Ovary (tissue), 9 donors: Measurements from ENCODE around the gene GNPDA2. TPM values are rescaled to one million over a fixed set of nuclear protein-coding genes. Genes with fewer than 3 reads are reported as not detected.

ENCODE experiments used
- DNase-seq, 5 donors: peaks; one replicate each; pipeline ENCODE4 v3.0.0-alpha.2; 2019 to 2020
- H3K27ac ChIP-seq, 2 donors: fragments of 200-600 bp; one replicate each; pipeline versions ENCODE4 v1.5.1 to v1.8.0; 2019 to 2022
- H3K27me3 ChIP-seq: fragments of 200-600 bp; one replicate; pipeline ENCODE4 v1.8.0; 2022
- H3K36me3 ChIP-seq: fragments of 200-600 bp; sonication (generic); one replicate; pipeline ENCODE4 v1.5.1; 2019
- H3K4me1 ChIP-seq: one replicate; pipeline ENCODE4 v1.8.1; 2013; ENCODE audit warnings: mild to moderate bottlenecking, moderate library complexity; ENCODE audit not compliant: insufficient read depth
- H3K4me3 ChIP-seq: fragments of 200-600 bp; sonication (generic); one replicate; pipeline ENCODE4 v1.5.1; 2017
- H3K9me3 ChIP-seq, 2 donors: fragments of 200-600 bp in 1 of 2; sonication (generic) in 1 of 2; one replicate each; pipeline versions ENCODE4 v1.5.1 to v1.8.1; 2013 to 2019; ENCODE audit warnings: mild to moderate bottlenecking in 1 of 2, moderate library complexity in 1 of 2
- EP300 ChIP-seq: sonication (generic); formaldehyde crosslinking; IDR thresholded peaks from one replicate; pipeline ENCODE4 v1.6.1; 2017; ENCODE audit warnings: antibody characterized with exemption
- POLR2A ChIP-seq: fragments of 450-650 bp; IDR thresholded peaks from one replicate; pipeline ENCODE4 v1.6.1; 2017; ENCODE audit warnings: antibody characterized with exemption, mild to moderate bottlenecking, moderate library complexity
- WGBS, 3 donors: extraction: QIAGEN DNeasy Blood & Tissue Kit in 1 of 3; methylation state at CpG; one replicate each; pipeline versions ENCODE4 v1.1.5 to v1.1.7; 2013 to 2017; 5-methylcytosine and 5-hydroxymethylcytosine counted together
- intact Hi-C, 4 donors: fragments of 100-400 bp; cut with DNase I; formaldehyde crosslinking; loops; one replicate each; pipeline versions ENCODE4 v1.11.0 to v1.15.1; 2022 to 2023
- polyA plus RNA-seq, 2 donors: library from polyadenylated mRNA; stranded (reverse); fragments of 200-250 nt in 1 of 2; fragments of 350-450 nt in 1 of 2; fragmentation: Illumina TruSeq in 1 of 2; extraction: RNeasy Lipid Tissue Mini Kit (QIAGEN cat#74804) in 1 of 2; gene quantifications; one replicate each; pipeline ENCODE4 v1.2.3, GENCODE V29; 2013 to 2014
- total RNA-seq, 7 donors: library from RNA; depleted of rRNA in 2 of 7; stranded (reverse); fragments of >200 nt in 2 of 7; fragmentation: NEBNext Ultra II Directional in 3 of 7; extraction: Animal tissue kit (Norgen Biotek cat#: 25700) in 3 of 7; gene quantifications; one replicate each; pipeline versions ENCODE4 v1.1.0 to v1.2.4, GENCODE V29; 2016 to 2023
- TF ChIP-seq, protein P1 (sequence below), 3 donors: fragments of 450-650 bp in 2 of 3; fragments of 200-600 bp in 1 of 3; IDR thresholded peaks; one replicate each; pipeline versions ENCODE4 v1.5.1 to v1.8.0; 2016 to 2022; ENCODE audit warnings: antibody characterized with exemption in 3 of 3, mild to moderate bottlenecking in 1 of 3
- donor health status: DM: no; HTN: no; CAD: no; lungs with moderate emphysema.
- donor health status: DM: no; HTN: no; CAD: no.
- donor health status: Bipolar disorder and iron deficiency.
- donor health status: DM: yes; HTN: yes; CAD: no.
- donor health status: DM: no; HTN: no; CAD: no.
- donor health status: DM: yes; HTN: yes; CAD: no.

GNPDA2 gene
- total and polyA plus RNA-seq, 9 donors = 13.1 to 30.3 (median 21.4) TPM

DNA sequence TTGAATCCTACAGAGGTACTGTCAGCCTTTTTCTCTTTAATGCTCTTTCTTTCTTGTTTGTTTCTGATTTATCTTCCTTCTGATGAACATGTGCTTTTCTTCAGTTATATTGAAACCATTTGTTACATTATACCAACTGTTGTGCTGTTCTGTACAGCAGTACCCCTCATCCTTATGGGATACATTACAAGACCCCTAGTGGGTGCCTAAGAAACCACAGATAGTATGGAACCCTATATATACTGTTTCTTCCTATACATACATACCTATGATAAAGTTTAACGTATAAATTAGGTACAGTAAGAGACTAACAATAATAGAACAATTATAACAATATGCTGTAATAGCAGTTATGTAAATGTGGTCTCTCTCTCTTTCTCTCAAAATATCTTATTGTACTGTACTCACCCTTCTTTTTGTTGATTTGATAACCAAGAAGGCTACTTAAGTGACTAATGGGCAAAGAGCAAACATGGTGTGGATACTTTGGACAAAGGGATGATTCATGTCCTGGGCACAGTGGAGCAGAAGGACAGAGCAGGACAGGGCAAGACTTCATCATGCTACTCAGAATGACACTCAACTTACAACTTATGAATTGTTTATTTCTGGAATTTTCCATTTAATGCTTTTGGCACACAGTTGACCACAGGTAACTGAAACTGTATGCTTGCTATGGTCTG, 64.3 kb downstream of the GNPDA2 start:
- no peaks in the 10 kb centered on the region for H3K27me3 ChIP-seq
- H3K36me3 ChIP-seq = no peaks in the 10 kb centered on the region
- intact Hi-C loops = no loop called here
- no peak overlapping the region for H3K4me3 ChIP-seq
- no peak overlapping the region for H3K27ac ChIP-seq
- TF ChIP-seq POLR2A (no peak), EP300 (no peak)
- TF ChIP-seq, protein P1, sequence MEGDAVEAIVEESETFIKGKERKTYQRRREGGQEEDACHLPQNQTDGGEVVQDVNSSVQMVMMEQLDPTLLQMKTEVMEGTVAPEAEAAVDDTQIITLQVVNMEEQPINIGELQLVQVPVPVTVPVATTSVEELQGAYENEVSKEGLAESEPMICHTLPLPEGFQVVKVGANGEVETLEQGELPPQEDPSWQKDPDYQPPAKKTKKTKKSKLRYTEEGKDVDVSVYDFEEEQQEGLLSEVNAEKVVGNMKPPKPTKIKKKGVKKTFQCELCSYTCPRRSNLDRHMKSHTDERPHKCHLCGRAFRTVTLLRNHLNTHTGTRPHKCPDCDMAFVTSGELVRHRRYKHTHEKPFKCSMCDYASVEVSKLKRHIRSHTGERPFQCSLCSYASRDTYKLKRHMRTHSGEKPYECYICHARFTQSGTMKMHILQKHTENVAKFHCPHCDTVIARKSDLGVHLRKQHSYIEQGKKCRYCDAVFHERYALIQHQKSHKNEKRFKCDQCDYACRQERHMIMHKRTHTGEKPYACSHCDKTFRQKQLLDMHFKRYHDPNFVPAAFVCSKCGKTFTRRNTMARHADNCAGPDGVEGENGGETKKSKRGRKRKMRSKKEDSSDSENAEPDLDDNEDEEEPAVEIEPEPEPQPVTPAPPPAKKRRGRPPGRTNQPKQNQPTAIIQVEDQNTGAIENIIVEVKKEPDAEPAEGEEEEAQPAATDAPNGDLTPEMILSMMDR (IDR thresholded peaks at IDR 0.05) = no peak
- no peaks in the 10 kb centered on the region for H3K9me3 ChIP-seq
- no peak for DNase-seq
- WGBS, 3 donors = 73 to 94% (median 89%) methylated on average over 1 of the region's 1 CpG
- H3K4me1 ChIP-seq = no peaks in the 10 kb centered on the region

DNA sequence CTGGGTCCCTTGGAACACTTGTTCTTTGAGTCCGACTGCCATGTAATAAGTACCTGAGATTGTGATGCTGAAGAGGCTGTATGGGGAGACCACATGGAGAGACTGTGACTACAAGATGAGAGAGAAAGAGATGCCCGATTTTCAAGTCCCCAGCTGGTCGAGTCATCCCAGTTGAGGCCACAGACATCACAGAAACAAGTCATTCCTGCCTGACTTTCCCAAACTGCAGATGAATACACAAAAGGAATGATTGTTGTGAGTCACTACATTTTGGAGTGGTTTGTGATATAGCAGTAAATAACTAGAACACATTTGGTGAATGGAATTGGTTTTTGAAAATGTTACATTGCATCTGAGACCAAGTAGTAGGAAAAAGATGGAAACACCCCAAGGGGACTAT, 66.0 kb downstream of the GNPDA2 start:
- no peak for TF ChIP-seq EP300
- TF ChIP-seq POLR2A = no peak
- TF ChIP-seq, protein P1 (IDR thresholded peaks at IDR 0.05) = no peak
- H3K27ac ChIP-seq = no peak overlapping the region
- intact Hi-C loops = no loop called here
- H3K27me3 ChIP-seq = no peaks in the 10 kb centered on the region
- no peak for DNase-seq
- no peaks in the 10 kb centered on the region for H3K36me3 ChIP-seq
- H3K4me3 ChIP-seq = no peak overlapping the region
- 48 to 86% (median 70%) methylated on average over 3 of the region's 3 CpGs for WGBS, 3 donors
- no peaks in the 10 kb centered on the region for H3K4me1 ChIP-seq
- H3K9me3 ChIP-seq = no peaks in the 10 kb centered on the region

DNA sequence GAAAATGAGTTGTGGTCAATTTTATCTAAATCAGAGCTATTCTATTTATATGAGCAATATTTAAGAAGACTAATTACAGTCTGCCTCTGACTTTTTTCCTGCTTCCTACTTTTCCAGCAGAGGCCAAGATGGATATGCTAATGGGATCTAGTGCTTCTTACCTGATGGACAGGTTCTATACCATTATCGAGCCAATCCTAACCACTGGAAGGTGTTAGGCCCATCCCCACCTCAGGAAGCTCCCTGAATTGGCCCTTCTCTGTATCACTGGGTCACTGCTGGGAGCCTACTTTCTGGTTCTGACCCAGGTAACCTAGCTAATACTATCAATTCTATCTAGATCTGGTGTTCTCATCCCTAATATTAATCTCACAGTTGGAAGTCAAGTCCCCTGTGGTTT, 74.4 kb downstream of the GNPDA2 start:
- no peaks in the 10 kb centered on the region for H3K4me1 ChIP-seq
- intact Hi-C loops = no loop called here
- H3K27ac ChIP-seq = no peak overlapping the region
- H3K4me3 ChIP-seq = no peak overlapping the region
- no peaks in the 10 kb centered on the region for H3K36me3 ChIP-seq
- WGBS, 3 donors = 83 to 95% (median 86%) methylated on average over 1 of the region's 1 CpG
- H3K9me3 ChIP-seq = no peaks in the 10 kb centered on the region
- TF ChIP-seq, protein P1 (IDR thresholded peaks at IDR 0.05) = no peak
- TF ChIP-seq POLR2A (no peak), EP300 (no peak)
- no peaks in the 10 kb centered on the region for H3K27me3 ChIP-seq
- no peak for DNase-seq

Other genes starting within 250 kb of the GNPDA2 start
- gene YIPF7, start 74.9 kb downstream of the GNPDA2 start, total RNA-seq = 1 to 10 TPM in 1 of 7 donors, under 1 TPM in 4, not detected in 2; 0.28 to 1.4 (median 0.53) TPM
- under 1 TPM in 1 of 2 donors, not detected in 1; 0.28 TPM for gene YIPF7, start 74.9 kb downstream of the GNPDA2 start, polyA plus RNA-seq
- gene GUF1, start 48.1 kb downstream of the GNPDA2 start, total RNA-seq = 10 to 100 TPM in 6 of 7 donors, 1 to 10 TPM in 1; 10.0 to 20.9 (median 12.7) TPM
- 10 to 100 TPM in 1 of 2 donors, 1 to 10 TPM in 1; 7.3 to 18.0 TPM for gene GUF1, start 48.1 kb downstream of the GNPDA2 start, polyA plus RNA-seq